Thymus (tissue), 11 donors: ENCODE measurements around the gene ATP10A. TPM values are rescaled to one million over a fixed set of nuclear protein-coding genes. Genes with fewer than 3 reads are reported as not detected.

Experiments used
- DNase-seq, 9 donors: peaks; one replicate each; pipeline ENCODE4 v3.0.0-alpha.2; 2013; ENCODE audit warnings: low spot score in 9 of 9, low read depth in 6 of 9, missing footprints in 1 of 9
- H3K27ac ChIP-seq, 2 donors: one replicate each; pipeline ENCODE4 v1.5.1; 2013; ENCODE audit warnings: control low read depth in 1 of 2, low read depth in 1 of 2, low read length in 1 of 2, mild to moderate bottlenecking in 1 of 2, moderate library complexity in 1 of 2
- H3K27me3 ChIP-seq, 2 donors: one replicate each; pipeline ENCODE4 v1.5.1; 2013; ENCODE audit warnings: low read length in 1 of 2; ENCODE audit not compliant: control insufficient read depth in 2 of 2, insufficient read depth in 1 of 2
- H3K36me3 ChIP-seq, 2 donors: one replicate each; pipeline ENCODE4 v1.5.1; 2013; ENCODE audit warnings: low read length in 1 of 2, mild to moderate bottlenecking in 1 of 2, moderate library complexity in 1 of 2; ENCODE audit not compliant: control insufficient read depth in 2 of 2, insufficient read depth in 2 of 2
- H3K4me1 ChIP-seq, 2 donors: one replicate each; pipeline ENCODE4 v1.5.1; 2013; ENCODE audit warnings: low read length in 2 of 2; ENCODE audit not compliant: control insufficient read depth in 2 of 2, insufficient read depth in 2 of 2
- H3K4me3 ChIP-seq, 2 donors: one replicate each; pipeline ENCODE4 v1.5.1; 2013; ENCODE audit warnings: low read length in 2 of 2, control low read depth in 1 of 2, mild to moderate bottlenecking in 1 of 2
- H3K9me3 ChIP-seq, 2 donors: one replicate each; pipeline ENCODE4 v1.5.1; 2013; ENCODE audit warnings: low read length in 1 of 2, mild to moderate bottlenecking in 1 of 2; ENCODE audit not compliant: control insufficient read depth in 2 of 2, insufficient read depth in 1 of 2
- WGBS: extraction: QIAGEN DNeasy Blood & Tissue Kit; methylation state at CpG from one replicate; pipeline ENCODE4 v1.1.7; 2013; 5-methylcytosine and 5-hydroxymethylcytosine counted together
- polyA plus RNA-seq: library from polyadenylated mRNA; stranded (reverse); fragments of 200-250 nt; gene quantifications from one replicate; pipeline ENCODE4 v1.2.3, GENCODE V29; 2013
- total RNA-seq: library from RNA; stranded (reverse); fragments of 120-200 nt; gene quantifications from one replicate; pipeline ENCODE4 v1.2.4, GENCODE V29; 2013
- donor health status: healthy.

The ATP10A gene
- total and polyA plus RNA-seq, 2 donors: 2.4 to 2.6 TPM

DNA sequence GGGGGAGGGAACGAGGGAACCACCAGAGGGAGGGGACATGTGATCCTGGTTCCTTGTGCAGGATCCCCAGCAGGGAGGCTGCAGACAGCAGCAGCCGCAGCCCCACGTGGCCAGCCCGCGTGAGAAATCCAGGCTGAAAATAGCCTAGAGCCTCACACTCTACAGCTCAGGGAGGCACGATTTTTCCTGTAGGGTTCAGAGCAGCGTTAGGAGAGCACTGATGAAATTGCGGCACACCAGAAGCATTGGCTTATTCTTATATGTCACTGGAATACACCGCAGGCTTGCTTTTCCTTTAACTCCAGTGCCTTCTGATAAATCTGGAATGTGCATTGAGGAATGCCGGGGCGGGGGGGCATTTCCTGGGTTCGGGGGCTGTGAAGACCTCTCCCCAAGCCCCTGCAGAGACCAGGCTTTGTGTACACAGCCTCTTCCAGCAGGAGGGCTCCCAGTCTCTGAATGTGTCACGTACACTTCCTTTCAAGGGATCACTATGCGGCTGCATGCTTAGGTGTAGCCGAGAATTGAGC, 193.0 kb downstream of the ATP10A start:
- Histone ChIP-seq H3K9me3 (no peaks in the 10 kb centered on the region), H3K4me3 (no peak overlapping the region), H3K27ac (no peak overlapping the region), H3K36me3 (no peaks in the 10 kb centered on the region), H3K27me3 (peaks cover 0 to 12% of the 10 kb centered on the region in 2 donors), H3K4me1 (no peaks in the 10 kb centered on the region)
- DNase-seq: no peak
- 4% methylated on average over 15 of the region's 15 CpGs for WGBS

DNA sequence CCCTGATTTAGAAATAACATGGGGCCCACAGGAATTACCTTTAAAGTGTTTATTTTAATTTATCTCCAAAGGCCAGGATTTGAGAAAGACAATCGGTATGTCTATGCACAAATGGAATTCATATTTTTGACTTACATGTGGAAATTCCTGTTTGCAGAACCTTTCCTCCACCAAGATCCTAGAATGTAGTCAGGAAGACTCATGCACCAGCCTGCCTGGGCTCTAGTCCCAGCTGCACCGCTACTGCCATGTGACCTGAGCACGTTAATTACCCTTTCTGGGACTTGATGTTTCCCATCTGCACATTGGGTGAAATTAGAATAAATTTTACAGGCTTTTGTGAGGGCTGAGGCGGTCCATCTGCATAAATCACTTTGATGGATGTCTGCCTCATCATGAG, 194.2 kb downstream of the ATP10A start:
- Histone ChIP-seq H3K27me3 (peaks cover 0 to 12% of the 10 kb centered on the region in 2 donors), H3K4me1 (no peaks in the 10 kb centered on the region), H3K4me3 (no peak overlapping the region), H3K9me3 (no peaks in the 10 kb centered on the region), H3K36me3 (no peaks in the 10 kb centered on the region), H3K27ac (no peak overlapping the region)
- DNase-seq: no peak
- WGBS: 90% methylated on average over 4 of the region's 4 CpGs

DNA sequence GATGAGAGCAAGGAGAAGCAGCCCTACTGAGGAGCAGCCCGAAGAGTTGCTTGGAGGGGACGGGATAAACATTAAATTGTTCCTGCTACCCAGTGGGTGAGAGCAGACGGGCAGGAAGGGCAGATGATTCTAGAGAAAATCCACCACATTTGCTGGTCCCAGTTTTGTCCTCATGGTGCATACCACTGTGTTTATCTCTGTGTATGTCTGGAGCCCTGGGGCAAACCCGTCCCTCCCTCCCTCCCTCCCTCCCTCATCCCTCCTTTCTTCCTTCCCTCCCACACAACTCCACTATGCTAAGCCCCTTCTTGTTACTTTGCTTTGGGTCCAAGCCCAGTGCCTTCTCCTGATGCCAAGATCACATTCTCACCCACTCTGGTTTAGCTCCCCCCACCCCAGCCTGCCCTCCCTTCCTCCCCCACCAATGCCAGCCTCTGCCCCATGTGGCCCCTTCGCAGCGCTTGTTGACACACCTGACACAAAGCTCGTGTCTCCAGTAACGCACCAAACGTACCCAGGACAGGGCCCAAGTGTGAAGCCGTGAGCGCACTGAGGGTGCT, 194.8 kb downstream of the ATP10A start:
- no peak for DNase-seq
- peaks cover 0 to 12% of the 10 kb centered on the region in 2 donors for H3K27me3 ChIP-seq

DNA sequence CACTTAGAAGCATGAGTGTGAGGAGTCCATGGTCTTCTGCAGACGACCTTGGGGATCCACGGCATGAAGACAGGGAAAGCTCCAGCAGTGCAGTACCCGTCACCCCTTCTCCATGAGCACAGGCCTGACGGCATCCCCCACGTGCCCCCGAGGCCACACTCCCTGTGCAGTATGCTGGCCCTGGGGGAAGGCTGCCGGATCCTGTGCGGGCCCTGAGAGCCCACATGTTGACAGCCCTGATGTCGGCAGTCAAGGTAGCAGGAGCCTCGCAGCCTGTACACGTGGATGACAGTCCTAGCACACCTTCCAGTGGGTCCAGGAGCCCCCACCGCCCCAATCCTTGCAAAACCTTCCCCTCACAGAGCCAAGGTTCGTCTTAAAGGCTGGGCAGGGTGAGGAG, 195.3 kb downstream of the ATP10A start:
- no peak overlapping the region for H3K4me3 ChIP-seq
- H3K9me3 ChIP-seq: no peaks in the 10 kb centered on the region
- 86% methylated on average over 13 of the region's 13 CpGs for WGBS
- peaks cover 0 to 12% of the 10 kb centered on the region in 2 donors for H3K27me3 ChIP-seq
- no peak overlapping the region for H3K27ac ChIP-seq
- no peak for DNase-seq
- H3K4me1 ChIP-seq: no peaks in the 10 kb centered on the region
- no peaks in the 10 kb centered on the region for H3K36me3 ChIP-seq

More for the DNA sequence above, 194.8 kb downstream of the ATP10A start:
- H3K36me3 ChIP-seq: no peaks in the 10 kb centered on the region
- H3K9me3 ChIP-seq: no peaks in the 10 kb centered on the region
- 93% methylated on average over 11 of the region's 11 CpGs for WGBS
- no peak overlapping the region for H3K4me3 ChIP-seq
- H3K4me1 ChIP-seq: no peaks in the 10 kb centered on the region
- no peak overlapping the region for H3K27ac ChIP-seq

DNA sequence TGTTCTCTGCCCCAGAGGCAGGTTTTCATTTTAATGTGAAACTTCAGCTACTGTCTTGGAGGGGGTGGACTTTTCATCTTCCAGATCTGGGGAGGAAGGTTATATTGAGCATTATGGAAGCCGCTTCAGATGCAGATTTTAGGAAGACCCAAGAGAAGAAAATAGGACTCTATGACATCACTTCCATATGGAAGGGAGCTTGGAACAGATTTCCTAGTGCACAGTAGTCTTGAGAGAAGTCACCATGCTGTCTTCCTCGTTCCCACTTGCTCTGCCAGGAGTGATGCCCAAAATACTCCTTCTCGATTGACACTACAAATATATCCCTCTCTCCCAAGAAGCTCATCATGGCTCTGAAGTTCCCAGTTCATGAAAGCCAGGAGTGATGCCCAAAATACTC, 197.2 kb downstream of the ATP10A start:
- Histone ChIP-seq H3K4me3 (no peak overlapping the region), H3K36me3 (no peaks in the 10 kb centered on the region), H3K4me1 (no peaks in the 10 kb centered on the region), H3K27ac (no peak overlapping the region), H3K9me3 (no peaks in the 10 kb centered on the region), H3K27me3 (peaks cover 0 to 7% of the 10 kb centered on the region in 2 donors)
- 95% methylated on average over 3 of the region's 3 CpGs for WGBS
- no peak for DNase-seq

DNA sequence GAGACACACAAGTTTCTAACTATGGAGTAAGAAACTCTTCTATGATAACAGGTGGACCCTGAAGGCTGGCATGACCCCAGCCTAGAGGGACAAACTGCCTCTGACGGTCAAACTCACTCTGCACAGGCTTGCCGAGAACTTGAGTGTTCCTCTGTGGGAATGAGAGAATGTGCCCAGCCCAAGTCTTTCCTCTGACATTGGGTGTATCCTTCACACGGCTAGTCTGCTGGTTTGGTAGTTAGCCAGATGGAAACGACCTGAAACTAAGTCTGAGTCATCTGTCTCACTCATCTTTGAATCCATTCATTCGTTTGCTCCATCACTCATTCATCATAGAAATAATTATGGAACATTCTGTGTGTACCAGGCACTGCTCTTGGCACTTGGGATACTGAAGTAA, 198.4 kb downstream of the ATP10A start:
- Histone ChIP-seq H3K36me3 (no peaks in the 10 kb centered on the region), H3K27me3 (peaks cover 0 to under 1% of the 10 kb centered on the region in 2 donors), H3K4me3 (no peak overlapping the region), H3K27ac (no peak overlapping the region), H3K4me1 (no peaks in the 10 kb centered on the region), H3K9me3 (no peaks in the 10 kb centered on the region)
- no peak for DNase-seq
- WGBS: 83% methylated on average over 5 of the region's 5 CpGs

DNA sequence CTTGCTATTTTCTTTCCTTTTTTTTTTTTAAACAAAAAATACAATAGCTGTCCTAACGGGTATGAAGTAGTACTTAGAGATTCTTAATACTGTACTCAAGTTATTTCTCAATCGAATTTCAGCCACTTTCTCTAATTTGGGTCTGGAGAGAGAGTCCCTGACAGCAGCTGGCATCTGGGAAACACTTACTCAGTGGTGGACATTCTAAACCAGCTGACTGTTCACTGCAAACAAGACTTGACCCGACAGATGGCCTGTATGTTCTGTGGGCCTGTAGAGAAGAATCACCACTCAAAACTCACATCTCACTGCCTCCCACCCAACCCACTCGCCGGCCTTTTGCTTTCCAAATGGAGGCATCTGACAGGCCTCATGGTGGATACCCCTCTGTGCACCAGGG, 199.6 kb downstream of the ATP10A start:
- Histone ChIP-seq H3K9me3 (no peaks in the 10 kb centered on the region), H3K27ac (no peak overlapping the region), H3K27me3 (no peaks in the 10 kb centered on the region), H3K36me3 (no peaks in the 10 kb centered on the region), H3K4me3 (no peak overlapping the region), H3K4me1 (no peaks in the 10 kb centered on the region)
- 94% methylated on average over 5 of the region's 5 CpGs for WGBS
- DNase-seq: no peak

DNA sequence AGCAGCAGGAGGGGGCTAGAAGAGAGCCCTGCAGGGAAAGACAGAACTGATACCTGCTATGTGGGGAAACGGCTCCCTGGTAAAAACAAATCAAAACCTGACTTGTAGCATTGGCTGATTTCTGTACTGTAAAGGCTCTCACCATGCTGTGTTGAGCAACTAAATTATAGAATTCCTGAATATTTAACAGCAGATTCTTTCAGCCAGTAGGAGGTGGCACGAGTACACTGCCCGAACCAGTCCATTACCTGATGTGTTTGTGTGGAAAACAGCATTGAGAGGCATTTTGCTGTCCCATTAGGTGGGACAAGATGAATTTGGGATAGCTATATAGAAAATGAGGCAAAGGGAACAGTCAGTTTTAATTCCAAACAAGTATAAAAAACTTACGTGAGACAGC, 201.2 kb downstream of the ATP10A start:
- Histone ChIP-seq H3K27me3 (no peaks in the 10 kb centered on the region), H3K9me3 (no peaks in the 10 kb centered on the region), H3K4me3 (no peak overlapping the region), H3K4me1 (no peaks in the 10 kb centered on the region), H3K36me3 (no peaks in the 10 kb centered on the region), H3K27ac (no peak overlapping the region)
- 84% methylated on average over 4 of the region's 4 CpGs for WGBS
- DNase-seq: no peak

DNA sequence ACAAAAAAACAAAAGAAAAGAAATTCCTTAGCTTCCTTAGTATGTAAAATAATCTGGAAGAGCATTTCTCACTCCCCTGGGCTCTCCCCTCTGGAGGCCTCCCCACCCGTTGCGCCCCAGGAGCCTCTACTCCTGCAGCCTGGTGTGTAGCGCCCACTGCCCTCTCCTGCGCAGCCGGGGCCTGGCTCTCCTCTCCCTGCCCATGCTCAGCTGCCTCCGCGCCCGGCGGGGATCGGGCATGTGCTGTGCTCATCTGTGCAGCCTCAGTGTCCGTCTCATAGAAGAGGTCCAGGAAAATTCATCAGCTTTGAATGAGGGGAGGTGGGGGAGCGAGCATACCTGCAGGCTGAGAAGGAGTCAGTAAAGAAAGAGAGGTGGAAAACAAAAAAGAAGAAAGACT, 203.9 kb downstream of the ATP10A start:
- no peaks in the 10 kb centered on the region for H3K36me3 ChIP-seq
- H3K4me1 ChIP-seq: no peaks in the 10 kb centered on the region
- 97% methylated on average over 12 of the region's 12 CpGs for WGBS
- no peak overlapping the region for H3K27ac ChIP-seq
- DNase-seq: no peak
- H3K4me3 ChIP-seq: no peak overlapping the region
- no peaks in the 10 kb centered on the region for H3K9me3 ChIP-seq
- H3K27me3 ChIP-seq: no peaks in the 10 kb centered on the region
